HCT116 (cell line): ENCODE data around the gene CDC14A. TPM values are rescaled to one million over a fixed set of nuclear protein-coding genes. Genes with fewer than 3 reads are reported as not detected.

Experiments
- ATAC-seq: fragments of 200-7000 bp; cut with Tn5 transposase; 2 replicates; pipeline ENCODE4 v1.9.1; 2020; ENCODE audit warnings: mild to moderate bottlenecking, moderate library complexity
- BruUV-seq: library from RNA; stranded (reverse); fragments of 400-500 nt; replicated peaks from 2 replicates; lab custom pipeline; 2021; lab: Mats Ljungman, UMichigan
- CTCF ChIA-PET: fragments of 300-600 bp; sonication (Branson Sonifier 250); formaldehyde crosslinking; loops from one replicate; lab custom pipeline; 2021; ENCODE audit warnings: antibody characterized with exemption; lab: Charles Lee
- POLR2A ChIA-PET: fragments of 300-600, 350-600 bp; sonication (Branson Sonifier 250); formaldehyde crosslinking; loops from one replicate; lab custom pipeline; 2021; ENCODE audit warnings: antibody characterized with exemption; lab: Charles Lee
- RAD21 ChIA-PET, 2 experiments: fragments of 300-600 bp; sonication (Branson Sonifier 250); formaldehyde crosslinking; loops; one replicate each; lab custom pipeline; 2023; ENCODE audit warnings: low total read pairs in 2 of 2; ENCODE audit not compliant: uncharacterized antibody in 2 of 2, unreplicated experiment in 2 of 2, low non-redundant PET in 1 of 2; lab: Charles Lee
- DNase-seq: peaks from one replicate; pipeline ENCODE4 v3.0.0-alpha.2; 2010; ENCODE audit warnings: low read depth, low spot score
- H2AFZ ChIP-seq: fragments of 200-600 bp; shearing (Covaris generic), sonication (generic); 2 replicates; pipeline ENCODE4 v1.6.1; 2017; ENCODE audit warnings: low read depth, mixed run types, mixed read lengths, antibody characterized with exemption, low read length; ENCODE audit not compliant: poor library complexity, severe bottlenecking
- H3K27ac ChIP-seq: 2 replicates; pipeline ENCODE4 v1.5.1; 2012; ENCODE audit warnings: low read depth, low read length
- H3K27me3 ChIP-seq: fragments of 200-600 bp; sonication (generic); 2 replicates; pipeline ENCODE4 v1.6.1; 2016; ENCODE audit warnings: mixed run types, low read length, mixed read lengths; ENCODE audit not compliant: insufficient read depth
- H3K36me3 ChIP-seq, 2 experiments: fragments of 200-500 bp in 1 of 2; fragments of 200-600 bp in 1 of 2; sonication (Bioruptor generic) in 1 of 2; sonication (generic) in 1 of 2; 2 replicates each; pipeline versions ENCODE4 v1.5.1 to v1.6.1; 2014 to 2016; ENCODE audit warnings: low read length in 2 of 2, inconsistent platforms in 1 of 2, mixed read lengths in 1 of 2, mixed run types in 1 of 2; ENCODE audit not compliant: insufficient read depth in 2 of 2, control insufficient read depth in 1 of 2
- H3K4me1 ChIP-seq, 2 experiments: fragments of 200-600 bp in 1 of 2; sonication (generic) in 1 of 2; 2 replicates each; pipeline versions ENCODE4 v1.5.1 to v1.6.1; 2012 to 2017; ENCODE audit warnings: low read length in 2 of 2, inconsistent platforms in 1 of 2, mild to moderate bottlenecking in 1 of 2, mixed read lengths in 1 of 2, mixed run types in 1 of 2, moderate library complexity in 1 of 2; ENCODE audit not compliant: insufficient read depth in 2 of 2, control insufficient read depth in 1 of 2
- H3K4me2 ChIP-seq: fragments of 200-600 bp; sonication (generic); 2 replicates; pipeline ENCODE4 v1.6.1; 2017; ENCODE audit warnings: mixed run types, low read length, mixed read lengths
- H3K4me3 ChIP-seq, 2 experiments: fragments of 200-600 bp in 1 of 2; sonication (generic) in 1 of 2; replicated peaks in 1 of 2; 2 replicates each; pipeline ENCODE4 v1.5.1; 2011 to 2016; ENCODE audit warnings: low read length in 2 of 2, control low read depth in 1 of 2, low read depth in 1 of 2, mild to moderate bottlenecking in 1 of 2, mixed read lengths in 1 of 2, mixed run types in 1 of 2
- H3K79me2 ChIP-seq: fragments of 200-600 bp; sonication (generic); 2 replicates; pipeline ENCODE4 v1.6.1; 2017; ENCODE audit warnings: mild to moderate bottlenecking, mixed run types, low read length, moderate library complexity, mixed read lengths; ENCODE audit not compliant: insufficient read depth
- H3K9ac ChIP-seq: fragments of 200-600 bp; sonication (generic); 2 replicates; pipeline ENCODE4 v1.6.1; 2016; ENCODE audit warnings: low read length, mixed read lengths
- H3K9me2 ChIP-seq: fragments of 200-600 bp; sonication (generic), shearing (Covaris generic); 2 replicates; pipeline ENCODE4 v1.6.1; 2017; ENCODE audit warnings: mixed run types, mild to moderate bottlenecking, moderate library complexity; ENCODE audit not compliant: insufficient read depth
- H3K9me3 ChIP-seq, 2 experiments: fragments of 200-500 bp in 1 of 2; fragments of 200-600 bp in 1 of 2; sonication (Bioruptor generic) in 1 of 2; sonication (generic) in 1 of 2; 2 replicates each; pipeline ENCODE4 v1.6.1; 2014 to 2017; ENCODE audit warnings: low read length in 2 of 2, mixed read lengths in 2 of 2, inconsistent platforms in 1 of 2, low read depth in 1 of 2, mild to moderate bottlenecking in 1 of 2, mixed run types in 1 of 2, moderate library complexity in 1 of 2; ENCODE audit not compliant: control insufficient read depth in 1 of 2, insufficient read depth in 1 of 2
- H4K20me1 ChIP-seq: fragments of 200-600 bp; sonication (generic), shearing (Covaris generic); 2 replicates; pipeline ENCODE4 v1.6.1; 2017; ENCODE audit warnings: mixed run types, mild to moderate bottlenecking, moderate library complexity; ENCODE audit not compliant: insufficient read depth
- CEBPB ChIP-seq: IDR thresholded peaks from 2 replicates; pipeline ENCODE4 v1.6.1; 2012; ENCODE audit warnings: low read depth
- EZH2phosphoT487 ChIP-seq: fragments of 200-600 bp; IDR thresholded peaks from 2 replicates; pipeline ENCODE4 v1.6.1; 2018; ENCODE audit warnings: antibody characterized with exemption, borderline replicate concordance
- TCF7L2 ChIP-seq: IDR thresholded peaks from 2 replicates; pipeline ENCODE4 v1.7.0; 2011; ENCODE audit warnings: borderline replicate concordance, inconsistent platforms; ENCODE audit not compliant: insufficient read depth, insufficient read length; ENCODE audit errors: extremely low read depth
- YY1 ChIP-seq: IDR thresholded peaks from 2 replicates; pipeline ENCODE4 v1.6.1; 2011; ENCODE audit warnings: low read length, low read depth, moderate library complexity, mild to moderate bottlenecking; ENCODE audit not compliant: insufficient replicate concordance; ENCODE audit errors: extremely low read depth
- ZFX ChIP-seq: fragments of 450-650 bp; IDR thresholded peaks from 2 replicates; pipeline ENCODE4 v1.6.1; 2017
- intact Hi-C: fragments of 100-400 bp; cut with micrococcal nuclease; formaldehyde crosslinking; loops from 2 replicates; pipeline ENCODE4 v1.10.0; 2022
- total RNA-seq: library from RNA; stranded (reverse); gene quantifications from one replicate; pipeline ENCODE4 v1.2.1, GENCODE V29; 2021; ENCODE audit not compliant: unreplicated experiment
- TF ChIP-seq, protein P1 (sequence below): IDR thresholded peaks from 2 replicates; pipeline ENCODE4 v1.6.1; 2012; ENCODE audit warnings: low read depth
- TF ChIP-seq, protein P2 (sequence below): IDR thresholded peaks from 2 replicates; pipeline ENCODE4 v1.6.1; 2012
- TF ChIP-seq, protein P3 (sequence below): IDR thresholded peaks from 2 replicates; pipeline ENCODE4 v1.6.1; 2012

CDC14A gene
- total RNA-seq, 1 experiment from 2014 or later = 5.1 TPM

DNA sequence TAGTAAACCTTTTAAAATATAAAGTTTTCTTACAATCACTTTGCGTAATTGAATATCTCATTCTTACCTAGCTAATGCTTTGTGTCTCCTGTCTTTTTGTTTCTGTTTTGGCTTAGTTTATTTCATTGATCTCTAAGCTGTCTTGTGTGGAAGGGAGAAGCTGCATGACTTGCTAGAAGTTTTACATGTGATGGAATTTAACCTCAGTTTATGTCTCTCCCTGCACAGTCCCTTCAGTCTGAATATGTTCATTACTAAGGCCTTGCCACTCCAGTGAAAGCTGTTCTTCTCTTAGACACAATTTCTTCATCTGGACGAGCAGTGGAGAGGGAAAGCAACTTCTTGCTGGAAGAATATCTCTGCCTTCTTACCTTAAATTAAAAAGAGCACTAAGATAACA, 165.7 kb downstream of the CDC14A start:
- no peaks in the 10 kb centered on the region for H3K9me3 ChIP-seq
- intact Hi-C loops = no loop called here
- POLR2A ChIA-PET = no interaction called here
- BruUV-seq = no TSS peak
- H3K79me2 ChIP-seq = no peaks in the 10 kb centered on the region
- TF ChIP-seq ZFX (no peak), TCF7L2 (no peak), EZH2phosphoT487 (no peak), CEBPB (no peak), YY1 (no peak)
- TF ChIP-seq, protein P1, sequence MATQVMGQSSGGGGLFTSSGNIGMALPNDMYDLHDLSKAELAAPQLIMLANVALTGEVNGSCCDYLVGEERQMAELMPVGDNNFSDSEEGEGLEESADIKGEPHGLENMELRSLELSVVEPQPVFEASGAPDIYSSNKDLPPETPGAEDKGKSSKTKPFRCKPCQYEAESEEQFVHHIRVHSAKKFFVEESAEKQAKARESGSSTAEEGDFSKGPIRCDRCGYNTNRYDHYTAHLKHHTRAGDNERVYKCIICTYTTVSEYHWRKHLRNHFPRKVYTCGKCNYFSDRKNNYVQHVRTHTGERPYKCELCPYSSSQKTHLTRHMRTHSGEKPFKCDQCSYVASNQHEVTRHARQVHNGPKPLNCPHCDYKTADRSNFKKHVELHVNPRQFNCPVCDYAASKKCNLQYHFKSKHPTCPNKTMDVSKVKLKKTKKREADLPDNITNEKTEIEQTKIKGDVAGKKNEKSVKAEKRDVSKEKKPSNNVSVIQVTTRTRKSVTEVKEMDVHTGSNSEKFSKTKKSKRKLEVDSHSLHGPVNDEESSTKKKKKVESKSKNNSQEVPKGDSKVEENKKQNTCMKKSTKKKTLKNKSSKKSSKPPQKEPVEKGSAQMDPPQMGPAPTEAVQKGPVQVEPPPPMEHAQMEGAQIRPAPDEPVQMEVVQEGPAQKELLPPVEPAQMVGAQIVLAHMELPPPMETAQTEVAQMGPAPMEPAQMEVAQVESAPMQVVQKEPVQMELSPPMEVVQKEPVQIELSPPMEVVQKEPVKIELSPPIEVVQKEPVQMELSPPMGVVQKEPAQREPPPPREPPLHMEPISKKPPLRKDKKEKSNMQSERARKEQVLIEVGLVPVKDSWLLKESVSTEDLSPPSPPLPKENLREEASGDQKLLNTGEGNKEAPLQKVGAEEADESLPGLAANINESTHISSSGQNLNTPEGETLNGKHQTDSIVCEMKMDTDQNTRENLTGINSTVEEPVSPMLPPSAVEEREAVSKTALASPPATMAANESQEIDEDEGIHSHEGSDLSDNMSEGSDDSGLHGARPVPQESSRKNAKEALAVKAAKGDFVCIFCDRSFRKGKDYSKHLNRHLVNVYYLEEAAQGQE = no peak
- TF ChIP-seq, protein P2, sequence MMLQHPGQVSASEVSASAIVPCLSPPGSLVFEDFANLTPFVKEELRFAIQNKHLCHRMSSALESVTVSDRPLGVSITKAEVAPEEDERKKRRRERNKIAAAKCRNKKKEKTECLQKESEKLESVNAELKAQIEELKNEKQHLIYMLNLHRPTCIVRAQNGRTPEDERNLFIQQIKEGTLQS = no peak
- TF ChIP-seq, protein P3, sequence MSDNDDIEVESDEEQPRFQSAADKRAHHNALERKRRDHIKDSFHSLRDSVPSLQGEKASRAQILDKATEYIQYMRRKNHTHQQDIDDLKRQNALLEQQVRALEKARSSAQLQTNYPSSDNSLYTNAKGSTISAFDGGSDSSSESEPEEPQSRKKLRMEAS = no peak
- H3K4me2 ChIP-seq = no peak overlapping the region
- ATAC-seq = no peak
- H3K27ac ChIP-seq = no peak overlapping the region
- RAD21 ChIA-PET = no interaction called here
- no peak for DNase-seq
- CTCF ChIA-PET = no interaction called here
- H3K9me2 ChIP-seq = no peaks in the 10 kb centered on the region
- H3K9ac ChIP-seq = no peak overlapping the region
- H3K4me3 ChIP-seq = no peak overlapping the region
- no peaks in the 10 kb centered on the region for H4K20me1 ChIP-seq
- no peaks in the 10 kb centered on the region for H3K4me1 ChIP-seq
- H3K36me3 ChIP-seq = no peaks in the 10 kb centered on the region
- no peak overlapping the region for H2AFZ ChIP-seq
- no peaks in the 10 kb centered on the region for H3K27me3 ChIP-seq
